GM19043 (cell line): Measurements from ENCODE around the gene C9orf85.
"Not testable (repeated sequence)": the region's sequence is repeated elsewhere in the genome, so short reads cannot be mapped to it uniquely, and the experiment has no call there.

ENCODE experiments used
- ATAC-seq: cut with Tn5 transposase; IDR thresholded peaks from one replicate; pipeline ENCODE4 v1.9.1; 2021; ENCODE audit warnings: low read depth; ENCODE audit not compliant: unreplicated experiment

Gene C9orf85

DNA sequence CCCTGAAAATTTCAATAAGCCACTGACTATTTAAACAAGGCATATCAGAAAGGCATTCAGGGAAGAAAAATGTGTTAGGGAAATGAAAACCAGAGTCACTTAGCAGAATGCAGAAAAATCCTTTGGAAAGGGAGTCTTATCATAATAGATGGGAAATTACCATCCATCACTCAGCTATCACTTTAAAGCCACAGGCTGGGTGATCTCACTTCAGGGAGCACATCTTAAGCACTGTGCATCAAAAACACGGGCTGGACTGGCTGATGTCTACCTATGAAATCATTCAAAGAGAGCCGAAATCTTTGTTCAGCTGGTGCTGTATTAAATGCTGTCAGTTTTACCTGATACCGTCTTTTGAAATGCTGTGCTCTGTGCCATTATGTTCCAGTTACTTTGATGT is 75.5 kb downstream of the C9orf85 start:
- ATAC-seq = no peak

DNA sequence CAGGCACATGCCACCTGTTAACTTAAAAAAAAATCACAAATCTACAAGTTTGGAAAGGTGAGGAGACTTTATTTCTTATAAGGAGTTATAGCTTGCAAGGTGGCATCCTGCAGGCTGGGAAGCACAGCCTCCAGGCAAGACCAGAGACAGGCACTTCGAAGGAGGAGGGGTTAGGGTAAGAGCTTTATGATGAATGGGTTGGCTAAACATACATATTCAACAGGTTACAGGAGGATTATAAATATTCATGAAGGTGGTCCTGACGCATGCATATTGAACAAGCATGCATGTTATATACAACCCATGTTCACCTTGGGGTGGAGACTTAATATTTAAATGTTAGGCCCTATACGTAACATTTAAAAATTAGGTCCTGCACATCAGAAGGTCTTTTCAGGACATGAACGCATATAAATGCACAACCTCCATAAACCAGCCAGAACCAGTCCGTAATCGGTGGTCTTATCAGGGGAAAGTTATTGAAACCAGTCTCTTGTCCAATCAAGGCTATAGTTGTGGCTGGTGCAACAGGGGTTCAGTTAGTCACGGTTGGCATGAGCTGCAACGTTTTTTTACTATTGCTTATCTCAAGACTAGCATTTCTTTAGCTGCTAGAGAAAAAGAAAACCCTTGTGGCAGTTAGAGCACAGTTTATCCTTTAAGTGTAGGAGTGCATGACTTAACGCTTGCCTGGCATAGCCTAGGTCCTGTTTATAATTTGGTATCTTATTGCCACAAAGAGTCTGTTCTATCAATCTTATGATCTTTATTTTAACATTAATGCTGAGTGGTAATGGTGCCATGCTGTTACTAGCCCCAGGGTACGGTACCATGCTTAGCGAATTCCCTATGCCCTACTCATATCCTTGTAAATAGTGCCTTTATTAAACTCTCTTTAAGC is 76.3 kb downstream of the C9orf85 start:
- no peak for ATAC-seq

GRCh38 chr9:71990466-71990865 is 79.0 kb downstream of the C9orf85 start:
- ATAC-seq = no peak

DNA sequence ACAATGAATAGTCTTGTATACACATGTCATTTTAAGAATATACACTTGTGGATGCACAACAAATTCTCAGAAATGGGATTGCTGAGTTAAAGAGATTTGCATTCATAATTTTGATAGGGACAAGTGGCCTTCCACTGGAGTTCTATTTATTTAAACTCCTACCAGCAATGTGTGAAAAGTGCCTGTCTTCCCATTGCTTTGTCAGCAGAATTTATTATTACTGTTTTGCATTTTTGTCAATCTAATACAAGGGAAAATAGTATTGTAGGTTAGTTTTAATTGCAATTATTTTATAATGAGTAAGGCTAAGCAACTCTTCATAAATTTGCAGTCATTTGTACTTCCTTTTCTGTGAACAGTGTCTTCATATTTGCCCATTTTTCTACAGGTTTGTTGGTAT is 94.0 kb downstream of the C9orf85 start:
- no peak for ATAC-seq

GRCh38 chr9:72006501-72006900 is 95.1 kb downstream of the C9orf85 start:
- ATAC-seq = no peak

- ATAC-seq = not testable (repeated sequence)
Measured at GRCh38 chr9:72007726-72008125, 96.3 kb downstream of the C9orf85 start.

DNA sequence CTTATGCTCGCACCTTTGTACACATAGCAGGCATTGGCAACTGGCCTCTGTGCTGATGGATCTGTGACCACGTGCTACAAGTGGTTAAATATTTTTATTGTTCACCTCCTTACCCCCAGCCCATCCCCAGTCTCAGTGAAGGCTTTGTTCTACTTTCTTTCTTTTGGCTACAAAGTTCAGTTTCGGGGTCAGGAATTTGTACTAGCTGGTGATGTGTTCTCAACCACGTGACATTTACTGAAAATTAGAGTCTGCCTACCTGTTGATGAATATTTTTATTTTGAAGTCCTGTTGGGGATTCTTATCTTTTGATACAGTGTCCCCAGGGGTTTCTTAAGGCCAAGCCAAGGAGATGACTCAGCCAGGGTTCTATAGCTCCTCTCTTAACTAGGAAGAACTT is 101.2 kb downstream of the C9orf85 start:
- ATAC-seq = no peak

GRCh38 chr9:72013292-72013760 is 101.9 kb downstream of the C9orf85 start:
- ATAC-seq = no peak

GRCh38 chr9:72022841-72023240 is 111.4 kb downstream of the C9orf85 start:
- no peak for ATAC-seq
